ENCODE measurements around the gene OBSL1. TPM values are rescaled to one million over a fixed set of nuclear protein-coding genes. Genes with fewer than 3 reads are reported as not detected.

Gene OBSL1
- polyA plus RNA-seq, 3 donors, result 150 to 189 (median 179) TPM

DNA sequence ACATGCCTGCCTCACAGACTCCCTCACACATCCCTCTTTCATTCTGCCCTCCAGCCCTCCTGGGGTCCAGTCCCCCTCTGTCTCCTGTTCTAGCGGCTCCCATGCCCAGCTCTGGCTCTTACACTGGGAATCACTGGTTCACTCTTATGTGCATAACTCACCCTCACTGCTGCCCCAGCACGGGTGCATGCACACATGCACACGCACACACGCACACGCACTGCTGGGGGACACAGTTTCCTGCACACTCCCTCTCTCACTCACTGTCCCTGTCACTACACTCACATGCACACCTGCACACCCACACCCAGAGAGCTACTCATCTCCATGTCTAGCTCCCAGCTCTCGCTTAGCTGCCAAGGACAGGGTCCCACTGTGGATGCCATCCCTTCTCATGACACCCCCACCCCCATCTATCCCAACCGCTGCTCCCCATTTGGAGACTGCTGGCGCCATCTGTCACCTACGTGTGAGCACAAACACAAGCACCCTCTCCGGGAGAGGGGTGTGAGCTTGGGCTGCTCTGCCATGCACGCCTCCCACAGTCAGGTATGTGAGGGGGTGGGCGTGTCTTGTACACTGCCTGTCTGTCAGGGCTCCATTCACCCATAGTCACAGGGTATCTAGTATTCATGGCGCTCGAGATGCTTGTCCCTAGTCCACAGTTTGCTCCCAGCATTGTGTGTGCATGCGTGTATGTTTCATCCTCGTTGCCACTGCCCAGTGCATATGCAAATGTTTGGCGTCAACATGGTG lies 55.3 kb downstream of the OBSL1 start:
- DNase-seq, result no peak

DNA sequence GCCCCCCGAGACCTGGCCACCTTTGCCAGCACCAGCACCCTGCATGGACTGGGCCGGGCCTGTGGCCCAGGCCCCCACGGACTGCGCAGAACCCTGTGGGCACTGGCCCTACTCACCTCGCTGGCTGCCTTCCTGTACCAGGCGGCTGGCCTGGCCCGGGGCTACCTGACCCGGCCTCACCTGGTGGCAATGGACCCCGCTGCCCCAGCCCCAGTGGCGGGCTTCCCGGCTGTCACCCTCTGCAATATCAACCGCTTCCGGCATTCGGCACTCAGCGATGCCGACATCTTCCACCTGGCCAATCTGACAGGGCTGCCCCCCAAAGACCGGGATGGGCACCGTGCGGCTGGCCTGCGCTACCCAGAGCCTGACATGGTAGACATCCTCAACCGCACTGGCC lies 56.5 kb downstream of the OBSL1 start:
- no peak for DNase-seq

DNA sequence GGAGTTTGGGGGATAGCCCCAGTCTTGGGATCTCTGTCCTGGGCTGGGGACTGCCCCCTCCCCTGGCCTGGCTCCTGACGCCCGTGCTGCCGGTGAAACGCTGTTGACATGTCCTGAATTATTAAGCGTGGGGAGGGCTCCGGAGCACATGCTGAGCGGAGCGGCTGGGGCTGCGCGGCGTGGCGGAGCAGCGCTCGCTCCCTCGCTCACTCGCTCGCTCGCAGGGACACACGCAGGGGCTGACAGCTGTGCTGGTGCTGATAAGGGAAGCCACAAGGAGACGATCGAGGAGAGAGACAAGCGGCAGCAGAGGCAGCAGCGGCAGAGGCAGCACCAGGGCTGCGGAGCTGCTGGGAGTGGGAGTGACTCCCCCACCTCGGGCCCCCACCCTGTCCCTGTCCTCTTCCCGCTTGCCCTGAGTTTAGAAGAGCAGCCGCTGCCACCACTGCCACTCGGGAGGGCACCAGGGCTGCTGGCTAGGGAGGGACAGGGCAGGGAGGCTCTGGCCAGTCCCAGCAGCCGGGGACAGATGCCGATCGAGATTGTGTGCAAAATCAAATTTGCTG lies 57.1 kb downstream of the OBSL1 start, which contains the start of gene ASIC4:
TSS of gene ASIC4 (plus strand) at position 287 of the 566 bp plus-strand sequence. CDS start at position 530, 243 bp downstream.
- DNase-seq, result no peak

DNA sequence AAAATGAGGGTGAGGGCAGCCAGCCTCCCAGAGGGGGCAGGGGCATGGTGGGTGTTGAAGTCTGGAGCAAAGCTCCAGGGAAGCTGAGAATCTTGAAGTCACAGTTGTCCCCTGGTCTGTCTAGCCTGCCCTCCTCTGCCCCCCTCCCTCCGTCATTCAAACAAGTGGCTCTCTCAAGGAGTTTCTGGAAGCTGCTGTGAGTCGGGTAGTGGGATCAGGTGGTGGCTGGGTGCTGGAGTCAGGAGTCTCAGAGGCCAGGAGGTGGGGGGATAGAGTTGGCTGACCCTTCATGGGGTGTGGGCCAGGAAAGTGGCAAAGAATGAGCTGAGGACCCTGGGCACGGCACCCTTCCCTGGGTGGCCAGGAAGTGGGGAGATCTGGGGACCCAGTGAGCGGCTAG lies 57.6 kb downstream of the OBSL1 start:
- no peak for DNase-seq

DNA sequence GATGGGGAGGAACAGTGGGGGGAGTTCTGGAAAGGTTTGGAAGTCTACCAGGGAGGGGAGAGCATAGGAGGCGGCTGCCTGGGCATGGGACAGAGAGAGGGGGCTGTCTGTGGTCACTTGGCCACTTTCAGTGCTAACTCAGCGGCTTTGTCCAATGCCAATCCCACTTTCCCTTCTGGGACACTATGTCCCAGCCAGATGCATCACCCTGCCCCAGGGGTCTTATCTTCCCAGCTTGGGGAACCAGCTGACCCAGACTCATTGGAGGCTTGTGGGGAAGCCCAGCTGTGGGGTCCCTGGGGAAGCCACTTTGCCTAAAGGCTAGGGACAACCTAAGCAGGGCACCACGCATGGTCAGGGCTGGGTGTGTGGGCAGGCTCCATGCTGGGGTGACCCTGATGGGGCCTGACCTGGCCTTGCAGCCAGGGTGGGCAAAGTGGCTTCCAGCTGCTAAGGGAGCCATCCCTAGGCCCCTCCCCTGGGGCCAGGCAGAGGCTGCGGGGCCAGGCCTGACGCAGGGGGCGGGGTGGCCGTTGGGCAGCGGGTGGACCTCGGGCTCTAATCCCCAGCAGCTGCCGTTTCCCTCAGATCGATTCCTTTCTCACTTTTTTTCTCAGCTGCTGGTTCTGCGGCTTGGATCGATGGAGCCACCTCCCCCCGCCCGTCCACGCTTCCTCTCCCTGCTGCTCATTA lies 58.7 kb downstream of the OBSL1 start:
- DNase-seq, result no peak

DNA sequence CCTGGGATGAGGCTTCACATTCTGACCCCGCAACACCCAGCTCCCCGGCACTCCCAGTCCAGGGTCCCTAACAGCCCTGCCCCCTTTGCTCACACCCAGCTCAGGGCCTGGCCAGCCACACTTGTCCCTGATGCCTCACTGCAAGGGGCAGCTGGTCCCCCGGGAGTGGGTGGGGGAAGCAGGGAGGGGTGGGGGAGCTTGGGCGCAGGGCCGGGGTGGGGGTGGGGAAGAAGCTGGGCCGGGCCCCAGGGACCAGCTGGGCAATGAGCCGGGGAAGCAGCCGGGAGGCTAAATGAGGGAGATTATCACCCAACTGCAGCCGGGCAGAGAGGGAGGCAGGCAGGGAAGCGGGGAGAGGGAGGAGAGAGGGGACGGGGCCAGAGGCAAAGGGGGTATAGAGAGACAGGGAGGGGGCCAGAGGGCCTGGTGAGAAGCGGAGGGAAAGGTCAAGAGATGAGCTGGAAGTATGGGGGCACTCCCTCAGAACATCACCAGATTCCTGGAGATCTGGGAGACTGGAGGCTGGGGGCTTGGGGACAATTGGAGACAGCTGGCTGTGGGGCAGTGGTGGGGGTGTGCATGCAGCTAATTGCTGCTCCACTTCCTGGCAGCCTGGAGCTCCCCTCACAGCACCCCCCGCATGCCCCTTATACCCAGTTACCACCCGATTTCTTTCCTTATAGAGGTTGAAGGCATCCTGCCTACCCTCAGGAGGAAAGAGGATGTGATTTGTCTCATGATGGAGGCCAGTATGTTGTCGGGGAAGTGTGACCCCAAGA lies 59.6 kb downstream of the OBSL1 start:
- DNase-seq, result no peak

DNA sequence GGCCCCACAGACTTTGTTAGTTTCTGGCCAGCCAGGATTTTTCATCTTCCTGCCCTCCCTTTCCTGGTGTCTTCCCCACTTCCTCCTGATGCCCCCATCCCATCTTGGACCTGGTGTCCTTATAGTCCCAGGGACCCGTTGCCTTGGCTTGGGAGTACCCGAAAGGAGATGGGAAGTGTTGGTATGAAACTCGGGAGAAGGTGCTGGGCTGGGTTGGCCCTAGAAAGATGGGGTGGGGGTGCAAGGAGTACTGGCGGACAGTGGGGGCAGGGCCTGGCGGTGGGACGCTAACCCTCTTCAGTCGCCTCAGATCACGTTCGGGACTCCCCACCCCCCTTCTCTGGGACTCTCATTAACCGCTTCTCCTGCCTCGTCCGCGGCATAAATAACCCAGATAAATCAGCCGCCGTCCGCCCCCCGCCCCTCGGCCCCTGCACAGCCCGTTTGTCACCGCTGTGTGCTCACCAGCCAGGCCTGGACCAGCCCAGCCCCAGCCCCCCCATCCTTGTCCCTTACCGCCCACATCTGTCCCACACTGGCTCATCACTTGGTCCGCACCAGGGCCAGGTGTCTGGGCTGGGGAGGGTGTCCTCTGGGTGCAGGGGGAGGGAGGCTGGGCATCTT lies 60.7 kb downstream of the OBSL1 start:
- no peak for DNase-seq

DNA sequence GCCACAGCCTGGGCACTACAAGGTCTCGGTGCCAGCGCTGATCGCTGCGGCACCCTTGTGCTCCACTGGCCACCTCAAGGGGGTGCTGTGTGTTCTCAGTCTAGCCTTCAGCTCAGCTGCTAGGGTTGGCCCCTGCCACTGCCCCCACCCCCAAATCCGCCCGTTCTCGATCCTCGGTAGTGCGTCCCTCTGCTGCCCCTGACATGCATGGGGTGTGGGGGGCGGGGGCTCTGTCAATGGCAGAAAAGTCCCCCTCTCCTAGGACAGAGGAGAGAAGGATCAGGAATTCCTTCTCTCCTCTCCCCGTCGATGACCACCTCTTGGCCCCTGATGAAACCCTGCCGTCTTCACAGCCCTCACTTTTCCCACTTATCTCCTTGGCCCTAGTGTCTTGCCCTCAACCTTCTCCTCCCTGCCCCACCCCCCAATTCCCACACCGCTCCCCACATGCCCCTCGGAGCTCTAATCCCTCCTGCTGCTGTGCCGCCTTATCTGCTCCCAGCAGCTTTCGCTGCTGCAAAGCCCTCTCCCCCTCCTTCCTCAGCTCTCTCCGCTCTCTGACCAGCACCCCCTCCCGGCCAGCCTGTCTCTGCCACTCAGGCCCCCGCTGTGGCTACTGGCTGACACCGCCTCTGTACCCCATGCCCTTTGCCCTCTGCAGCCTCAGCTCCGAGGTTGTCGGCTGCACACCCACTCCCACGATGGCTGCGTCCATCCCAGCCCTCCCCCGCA lies 61.4 kb downstream of the OBSL1 start:
- no peak for DNase-seq

DNA sequence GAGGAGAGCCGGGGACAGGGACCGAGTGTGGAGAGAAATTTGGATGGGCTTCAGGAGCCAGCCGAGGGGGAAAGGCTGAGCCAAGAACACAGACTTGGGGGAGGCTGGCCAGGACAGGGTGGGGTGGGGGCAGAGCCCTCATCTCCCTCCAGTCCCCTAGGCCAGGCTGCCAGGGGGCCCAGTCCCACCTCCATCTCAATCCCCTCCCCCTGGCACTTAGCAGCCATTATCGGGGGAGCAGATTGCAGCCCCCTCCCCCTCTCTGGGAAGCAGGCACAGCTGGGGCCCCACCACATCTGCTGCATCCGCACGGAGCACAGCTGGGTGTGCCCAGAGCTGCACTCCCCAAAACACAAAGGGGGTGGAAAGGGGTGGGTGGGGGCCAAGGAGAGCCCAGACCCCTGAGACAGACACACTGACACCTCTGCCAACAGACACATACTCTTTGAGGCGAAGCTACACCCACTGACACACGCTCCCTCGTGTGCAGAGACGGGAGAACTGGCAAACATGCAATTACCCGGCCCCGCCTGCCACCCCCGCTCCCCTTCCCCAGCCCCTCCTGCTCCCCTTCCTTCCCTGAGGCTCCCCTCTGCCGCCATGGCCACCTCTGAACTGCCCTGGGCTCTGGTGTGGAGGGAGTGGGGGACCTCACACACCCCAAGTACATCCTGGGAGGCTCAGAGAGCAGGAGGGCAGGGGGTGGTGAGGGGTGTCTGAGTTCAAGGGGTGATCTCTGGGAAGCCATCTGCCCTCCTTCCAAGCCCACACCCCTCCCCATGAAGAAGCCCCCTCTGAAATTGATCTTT lies 62.2 kb downstream of the OBSL1 start:
- no peak for DNase-seq

DNA sequence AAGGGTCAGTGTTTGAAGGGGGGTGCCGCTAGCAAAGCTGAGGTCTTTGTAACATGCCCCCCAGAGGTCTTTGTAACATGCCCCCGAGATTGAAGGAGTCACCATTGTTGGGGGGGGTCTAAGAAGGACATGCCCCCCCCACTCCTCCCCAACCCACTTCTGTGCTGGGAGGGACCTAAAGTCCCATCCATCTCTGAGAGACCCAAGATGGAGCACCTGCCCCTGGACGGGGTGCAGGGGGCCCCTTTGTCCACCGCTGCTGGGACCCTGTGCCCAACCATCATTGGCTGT lies 63.0 kb downstream of the OBSL1 start:
- DNase-seq, result no peak

DNA sequence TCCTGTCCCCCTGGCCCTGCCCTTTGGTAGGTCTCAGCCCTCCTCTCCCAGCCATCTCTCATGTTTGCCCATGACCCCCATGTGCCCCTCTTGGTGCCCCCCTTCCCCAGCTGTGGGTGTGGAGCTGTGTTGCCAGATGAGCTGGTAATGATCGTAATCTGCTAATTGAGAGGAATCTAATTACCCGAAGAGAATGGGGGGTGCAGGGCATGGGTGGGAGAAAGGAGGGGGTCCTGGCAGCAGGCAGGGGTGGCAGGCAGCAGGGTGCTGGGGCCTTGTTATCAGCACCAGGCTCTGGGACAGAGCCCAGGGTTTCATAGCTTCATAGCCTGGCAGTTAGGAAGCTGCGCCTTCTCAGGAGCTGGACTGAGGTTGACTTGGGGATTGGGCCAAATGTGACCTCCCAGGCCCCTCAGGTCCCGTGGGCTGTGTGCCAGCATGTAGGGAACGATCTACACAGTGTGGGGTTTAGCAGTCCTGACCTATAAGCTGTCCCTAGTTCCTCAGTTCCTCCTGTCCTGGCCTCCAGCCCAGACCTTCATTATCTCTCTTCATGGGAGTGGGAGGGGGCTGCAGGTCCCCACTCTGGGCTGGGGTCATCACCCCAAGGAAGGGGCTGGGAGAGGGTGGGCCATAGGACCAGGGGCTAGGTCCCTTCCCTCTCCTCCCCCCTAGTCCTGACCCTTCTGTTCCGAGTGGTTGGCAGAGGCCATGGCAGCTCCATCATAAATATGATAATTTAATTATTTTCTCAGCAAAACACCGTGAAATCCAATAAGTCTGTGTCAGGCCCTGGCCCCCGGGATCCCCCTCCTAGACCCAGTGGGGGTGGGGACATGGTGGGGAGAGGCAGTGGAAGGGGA lies 63.5 kb downstream of the OBSL1 start:
- no peak for DNase-seq

DNA sequence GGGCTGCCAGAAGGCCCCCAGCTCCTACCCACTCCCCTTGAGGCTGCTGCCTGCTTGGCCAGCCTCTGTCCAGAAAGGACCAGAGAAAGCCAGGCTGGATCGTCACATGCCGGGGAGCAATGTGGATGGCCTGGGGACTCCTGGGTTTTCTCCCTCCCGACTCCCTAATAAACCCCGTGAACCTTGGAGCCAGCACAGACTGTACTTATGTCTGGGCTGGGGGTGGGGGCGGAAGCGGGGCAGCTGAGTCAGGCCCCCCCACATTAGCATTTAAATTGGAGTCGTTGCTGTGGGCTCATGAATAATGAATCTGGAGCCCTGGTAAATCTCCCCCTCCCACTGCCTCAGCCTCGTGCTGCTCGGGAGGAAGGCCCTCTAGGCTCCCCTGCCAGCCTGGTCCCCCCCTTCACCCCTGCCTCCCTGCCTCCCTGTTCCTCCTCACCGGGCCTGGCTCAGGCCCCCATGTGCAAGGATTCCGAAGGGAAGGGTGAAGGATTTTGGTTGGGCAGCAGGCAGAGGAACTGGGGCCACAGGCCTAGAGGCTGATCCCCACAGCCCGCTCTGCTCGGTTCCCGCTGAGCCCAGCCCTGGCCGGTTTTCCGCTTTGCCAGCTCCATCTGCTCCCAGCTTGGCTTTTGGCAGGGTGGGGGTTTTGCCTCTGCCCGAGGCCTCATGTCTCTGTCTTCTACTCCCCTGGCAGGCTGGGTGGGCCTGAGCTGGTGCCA lies 64.4 kb downstream of the OBSL1 start:
- DNase-seq, result no peak

DNA sequence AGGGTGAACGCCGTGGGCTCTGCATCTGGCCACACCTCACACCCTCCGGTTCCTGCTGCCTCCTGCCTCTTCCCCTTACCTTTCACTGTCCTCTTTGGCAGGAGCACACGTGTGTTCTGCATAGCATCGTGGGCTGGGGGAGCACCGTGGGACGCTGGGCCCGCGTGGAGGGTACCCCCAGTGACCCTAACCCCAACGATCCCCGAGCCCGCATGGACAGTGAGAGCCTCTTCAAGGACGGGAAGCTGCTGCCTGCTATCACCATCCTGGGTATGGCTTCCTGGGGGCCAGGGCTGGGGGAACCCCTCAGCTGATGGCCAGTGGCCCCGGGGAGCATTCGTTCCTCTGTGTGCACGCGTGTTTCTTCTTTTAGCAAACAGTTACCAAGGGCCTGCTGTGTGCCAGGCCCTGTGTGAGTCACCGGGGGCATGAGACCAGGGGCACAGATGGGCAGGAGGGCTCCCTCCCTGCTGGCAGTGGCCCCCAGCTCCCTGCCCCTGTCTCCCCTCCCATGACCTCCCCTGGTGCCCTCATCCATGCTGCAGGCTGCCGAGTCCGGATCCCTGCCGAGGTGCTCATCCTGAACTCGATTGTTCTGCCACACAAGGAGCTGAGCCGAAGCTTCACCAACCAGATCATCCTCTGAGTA lies 65.1 kb downstream of the OBSL1 start:
- no peak for DNase-seq

DNA sequence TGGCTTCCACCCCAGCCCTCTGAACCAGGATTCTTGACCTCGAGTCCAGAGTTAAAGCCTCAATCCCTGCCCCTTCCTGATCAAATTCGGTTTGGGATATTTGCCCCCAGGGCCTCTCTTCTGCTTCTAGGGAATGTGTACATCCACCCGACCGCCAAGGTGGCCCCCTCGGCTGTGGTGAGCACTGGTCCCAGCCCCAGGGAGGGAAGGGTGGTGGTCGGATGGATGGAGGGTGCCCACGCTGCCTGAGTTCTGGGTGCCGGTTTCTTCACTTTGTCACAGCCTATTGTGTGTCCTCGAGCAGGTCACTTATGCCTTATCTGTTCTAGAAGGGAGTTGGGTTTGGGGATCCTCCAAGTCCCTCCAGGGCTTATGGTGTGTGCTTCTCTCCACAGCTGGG lies 65.8 kb downstream of the OBSL1 start:
- no peak for DNase-seq

DNA sequence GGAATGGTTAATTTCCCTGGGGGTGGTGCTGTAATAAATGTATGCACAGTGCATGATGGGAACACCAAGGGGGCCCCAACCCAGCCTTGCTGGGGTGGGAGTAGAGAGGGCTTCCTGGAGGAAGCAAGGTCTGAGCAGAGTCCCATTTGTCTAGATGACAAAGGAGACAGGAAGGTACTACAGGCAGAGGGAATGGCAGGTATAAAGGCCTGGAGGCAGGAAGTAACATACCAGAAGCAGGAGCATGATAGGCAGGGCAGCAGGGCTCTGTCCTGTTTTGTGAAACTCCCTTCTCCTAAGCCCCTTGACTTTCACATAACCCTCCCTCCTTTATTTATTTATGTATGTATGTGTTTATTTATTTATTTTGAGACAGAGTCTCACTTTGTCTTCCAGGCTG lies 68.7 kb downstream of the OBSL1 start:
- no peak for DNase-seq

DNA sequence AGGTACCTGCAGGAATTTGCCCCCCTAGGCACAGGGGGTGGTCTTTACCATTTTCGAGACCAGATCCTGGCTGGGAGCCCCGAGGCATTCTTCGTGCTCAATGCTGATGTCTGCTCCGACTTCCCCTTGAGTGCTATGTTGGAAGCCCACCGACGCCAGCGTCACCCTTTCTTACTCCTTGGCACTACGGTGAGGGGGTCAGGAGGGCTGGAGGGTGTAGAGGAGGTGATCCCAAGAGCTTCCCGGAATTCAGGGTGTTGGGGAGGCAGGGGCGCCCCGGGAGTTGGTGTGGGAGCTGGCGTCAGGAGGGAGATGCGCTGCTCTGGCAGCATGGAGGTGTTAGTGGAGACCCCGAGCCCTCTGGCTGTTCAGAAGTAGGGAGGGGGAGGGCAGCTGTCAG lies 69.5 kb downstream of the OBSL1 start:
- DNase-seq, result no peak
